ENCODE data around the gene FCHSD1. TPM values are rescaled to one million over a fixed set of nuclear protein-coding genes. Genes with fewer than 3 reads are reported as not detected.

FCHSD1 gene
- total RNA-seq (2022): 41.4 and 41.8 TPM in 2 replicates
- Bru-seq, nascent RNA: percentile 60 among the genes with signal in this experiment
- BruChase-seq, experiment 1, labeled RNA remaining after a 6-hour chase: percentile 68 among the genes with signal in this experiment
- BruChase-seq, experiment 2, labeled RNA remaining after a 2-hour chase: percentile 74 among the genes with signal in this experiment
- long read RNA-seq, partial matches to known transcripts: 10 of 30 reads
- long read RNA-seq, other reads (novel, unspliced or antisense): 20 of 30 reads

- peak within 1 kb of the TSS; percentile 59 for H3K27ac Mint-ChIP-seq (ENCODE audit: unreplicated experiment)
- no peaks in the 10 kb centered on the region for H3K9me3 Mint-ChIP-seq (ENCODE audit: low read depth, unreplicated experiment)
- TF ChIP-seq, protein P1, sequence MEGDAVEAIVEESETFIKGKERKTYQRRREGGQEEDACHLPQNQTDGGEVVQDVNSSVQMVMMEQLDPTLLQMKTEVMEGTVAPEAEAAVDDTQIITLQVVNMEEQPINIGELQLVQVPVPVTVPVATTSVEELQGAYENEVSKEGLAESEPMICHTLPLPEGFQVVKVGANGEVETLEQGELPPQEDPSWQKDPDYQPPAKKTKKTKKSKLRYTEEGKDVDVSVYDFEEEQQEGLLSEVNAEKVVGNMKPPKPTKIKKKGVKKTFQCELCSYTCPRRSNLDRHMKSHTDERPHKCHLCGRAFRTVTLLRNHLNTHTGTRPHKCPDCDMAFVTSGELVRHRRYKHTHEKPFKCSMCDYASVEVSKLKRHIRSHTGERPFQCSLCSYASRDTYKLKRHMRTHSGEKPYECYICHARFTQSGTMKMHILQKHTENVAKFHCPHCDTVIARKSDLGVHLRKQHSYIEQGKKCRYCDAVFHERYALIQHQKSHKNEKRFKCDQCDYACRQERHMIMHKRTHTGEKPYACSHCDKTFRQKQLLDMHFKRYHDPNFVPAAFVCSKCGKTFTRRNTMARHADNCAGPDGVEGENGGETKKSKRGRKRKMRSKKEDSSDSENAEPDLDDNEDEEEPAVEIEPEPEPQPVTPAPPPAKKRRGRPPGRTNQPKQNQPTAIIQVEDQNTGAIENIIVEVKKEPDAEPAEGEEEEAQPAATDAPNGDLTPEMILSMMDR (IDR thresholded peaks at IDR 0.05; ENCODE audit: unreplicated experiment): no peak
- CTCF ChIA-PET: interaction anchor here (0.7 to 1.2 kb wide), 6 partner anchors 9 to 139 kb away, joined by 3 to 5 read pairs (median 3); partner anchors contain the start of gene DIAPH1
- no TSS peak for BruUV-seq (replicated peaks)
- H3K4me1 Mint-ChIP-seq (ENCODE audit: low read depth, unreplicated experiment): peaks cover 10% of the 10 kb centered on the region
- intact Hi-C loops (cut with micrococcal nuclease; ENCODE audit: unreplicated experiment): no loop called here
- DNase-seq: peak; percentile 93
- peaks cover 29% of the 10 kb centered on the region for H3K36me3 Mint-ChIP-seq (ENCODE audit: insufficient read depth, unreplicated experiment)
- no peaks in the 10 kb centered on the region for H3K27me3 Mint-ChIP-seq (ENCODE audit: unreplicated experiment)
- peak within 1 kb of the TSS; percentile 90 for H3K4me3 Mint-ChIP-seq (ENCODE audit: low read depth, unreplicated experiment)
Observed at GRCh38 chr5:141650851-141651727, at the start of gene FCHSD1. Gene FCHSD1, minus strand, starts transcription at chr5:141651418. Its CDS starts 50 bp downstream, at chr5:141651368.

DNA sequence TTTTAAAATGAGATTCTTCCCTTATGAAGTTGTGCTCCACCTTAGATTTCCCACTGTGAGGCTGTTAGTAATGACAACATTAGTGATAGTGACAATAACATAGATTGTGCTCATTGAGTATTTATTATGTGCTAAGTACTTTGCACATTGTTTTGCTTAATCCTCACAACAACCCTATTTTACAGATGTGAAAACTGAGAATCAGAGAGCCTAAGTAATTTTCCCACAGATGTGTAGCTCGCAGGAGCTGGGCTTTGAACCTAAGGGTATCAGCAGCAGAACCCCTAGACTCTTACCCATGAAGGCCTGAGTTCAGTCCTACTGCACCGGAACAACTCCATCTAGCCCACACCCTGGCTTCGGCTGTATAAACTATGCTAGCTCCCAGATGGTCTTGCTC, 46.4 kb upstream of the FCHSD1 start:
- H3K4me3 Mint-ChIP-seq (ENCODE audit: low read depth, unreplicated experiment): no peak overlapping the region
- peaks cover 51% of the 10 kb centered on the region for H3K27me3 Mint-ChIP-seq (ENCODE audit: unreplicated experiment)
- H3K4me1 Mint-ChIP-seq (ENCODE audit: low read depth, unreplicated experiment): peaks cover 26% of the 10 kb centered on the region
- TF ChIP-seq, protein P1 (IDR thresholded peaks at IDR 0.05; ENCODE audit: unreplicated experiment): no peak
- no peaks in the 10 kb centered on the region for H3K9me3 Mint-ChIP-seq (ENCODE audit: low read depth, unreplicated experiment)
- intact Hi-C loops (cut with micrococcal nuclease; ENCODE audit: unreplicated experiment): no loop called here
- BruUV-seq (replicated peaks): no TSS peak
- no peaks in the 10 kb centered on the region for H3K36me3 Mint-ChIP-seq (ENCODE audit: insufficient read depth, unreplicated experiment)
- DNase-seq: no peak
- CTCF ChIA-PET: interaction anchor here (0.7 to 1.3 kb wide), 3 partner anchors 60 to 184 kb away, joined by 3 read pairs; partner anchors contain the start of gene PCDH1
- H3K27ac Mint-ChIP-seq (ENCODE audit: unreplicated experiment): no peak overlapping the region

DNA sequence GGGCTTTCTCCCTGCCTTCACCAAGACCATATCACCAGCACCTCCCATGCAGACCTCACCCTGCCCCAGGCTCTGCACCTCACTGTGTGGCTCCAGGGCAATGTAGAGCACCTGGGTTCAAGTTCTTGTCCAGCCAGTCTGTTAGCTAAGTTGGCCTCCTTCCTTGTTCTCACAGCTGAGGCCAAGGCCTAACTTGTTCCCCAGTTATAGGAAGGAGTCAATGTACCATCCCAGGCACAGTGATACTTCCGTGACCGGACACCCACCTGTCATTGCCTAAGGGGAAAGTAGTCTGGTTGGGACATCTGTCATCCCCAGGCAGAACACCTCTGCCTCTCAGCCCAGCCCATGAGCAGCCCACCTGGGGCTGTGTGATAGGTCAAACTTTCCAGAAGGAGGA, 45.2 kb upstream of the FCHSD1 start:
- peaks cover 7% of the 10 kb centered on the region for H3K36me3 Mint-ChIP-seq (ENCODE audit: insufficient read depth, unreplicated experiment)
- no peak overlapping the region for H3K27ac Mint-ChIP-seq (ENCODE audit: unreplicated experiment)
- DNase-seq: no peak
- H3K9me3 Mint-ChIP-seq (ENCODE audit: low read depth, unreplicated experiment): no peaks in the 10 kb centered on the region
- BruUV-seq (replicated peaks): no TSS peak
- peaks cover 35% of the 10 kb centered on the region for H3K4me1 Mint-ChIP-seq (ENCODE audit: low read depth, unreplicated experiment)
- no peak overlapping the region for H3K4me3 Mint-ChIP-seq (ENCODE audit: low read depth, unreplicated experiment)
- peaks cover 53% of the 10 kb centered on the region for H3K27me3 Mint-ChIP-seq (ENCODE audit: unreplicated experiment)
- intact Hi-C loops (cut with micrococcal nuclease; ENCODE audit: unreplicated experiment): no loop called here
- TF ChIP-seq, protein P1 (IDR thresholded peaks at IDR 0.05; ENCODE audit: unreplicated experiment): no peak
- CTCF ChIA-PET: interaction anchor here (1.0 to 2.5 kb wide), 6 partner anchors 15 to 273 kb away, joined by 3 to 20 read pairs (median 6); partner anchors contain the start of genes ARAP3, PCDH1 and RNF14

GRCh38 chr5:141695627-141696215, 44.5 kb upstream of the FCHSD1 start:
- TF ChIP-seq, protein P1 (IDR thresholded peaks at IDR 0.05; ENCODE audit: unreplicated experiment): no peak
- Mint-ChIP-seq H3K4me1 (ENCODE audit: low read depth, unreplicated experiment) (peaks cover 35% of the 10 kb centered on the region), H3K27ac (ENCODE audit: unreplicated experiment) (no peak overlapping the region), H3K9me3 (ENCODE audit: low read depth, unreplicated experiment) (no peaks in the 10 kb centered on the region), H3K27me3 (ENCODE audit: unreplicated experiment) (peaks cover 53% of the 10 kb centered on the region), H3K4me3 (ENCODE audit: low read depth, unreplicated experiment) (no peak overlapping the region), H3K36me3 (ENCODE audit: insufficient read depth, unreplicated experiment) (peaks cover 7% of the 10 kb centered on the region)
- CTCF ChIA-PET: interaction anchor here (0.6 to 2.5 kb wide), 10 partner anchors 14 to 453 kb away, joined by 3 to 20 read pairs (median 4); partner anchors contain the start of genes ARAP3, DELE1, HDAC3 and PCDH1
- BruUV-seq (replicated peaks): no TSS peak
- peak; percentile 57 for DNase-seq
- intact Hi-C loops (cut with micrococcal nuclease; ENCODE audit: unreplicated experiment): no loop called here
